Pericardium fibroblast (primary cell): ENCODE measurements around the gene SLX4IP. TPM values are rescaled to one million over a fixed set of nuclear protein-coding genes. Genes with fewer than 3 reads are reported as not detected.

Experiments used
- total RNA-seq: library from RNA; depleted of rRNA; stranded (reverse); fragments of >200 nt; gene quantifications from 2 replicates; pipeline ENCODE4 v1.2.3, GENCODE V29; 2015

Gene SLX4IP
- total RNA-seq: 2.7 and 3.6 TPM in 2 replicates

DNA sequence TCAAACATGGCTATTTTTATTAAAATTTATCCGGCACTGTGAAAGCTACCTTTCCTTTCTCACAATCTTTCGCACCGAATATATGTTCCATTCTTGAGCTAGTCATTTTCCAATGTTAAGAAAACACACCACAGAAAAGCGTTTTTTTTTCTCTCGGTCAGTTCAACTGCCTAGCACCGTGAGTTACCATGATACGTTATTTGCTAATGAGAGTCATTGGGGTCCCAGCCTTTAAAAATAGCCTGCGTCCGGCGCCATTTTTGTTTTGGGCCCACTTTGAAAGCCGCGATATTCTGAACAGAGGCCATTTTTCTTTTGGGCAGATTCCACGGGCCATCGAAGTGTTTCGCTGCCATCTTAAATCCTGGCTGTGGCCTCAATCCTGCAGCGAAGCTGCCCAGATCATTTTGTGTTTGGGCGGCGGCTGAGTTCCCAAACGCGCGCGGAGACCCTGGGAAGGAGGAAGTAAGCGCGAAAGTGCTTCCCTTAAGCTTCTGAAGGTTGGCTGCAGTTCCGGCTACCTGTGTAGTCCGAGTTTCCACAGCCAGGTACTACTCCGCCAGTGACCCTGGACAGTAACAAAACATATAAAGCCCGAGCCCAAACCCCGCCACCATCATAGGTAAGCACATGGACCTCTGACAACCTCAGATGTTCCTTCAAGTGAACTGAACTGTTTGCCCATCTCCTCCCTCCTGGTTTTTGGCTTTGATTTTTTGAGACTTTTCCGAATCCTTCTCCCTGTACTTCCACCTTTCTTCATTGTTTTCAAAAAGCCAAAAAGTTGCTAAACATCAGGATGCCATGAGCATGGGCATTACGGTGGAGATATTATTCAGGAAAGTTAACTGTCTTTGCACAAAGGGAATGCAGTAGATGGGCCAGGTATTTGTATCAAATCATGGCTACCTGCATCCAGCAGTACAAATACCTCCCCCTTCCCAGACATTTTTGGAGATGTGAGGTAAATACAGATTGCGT lies at the start of gene SLX4IP:
TSS of gene SLX4IP (plus strand) at position 474 of the 981 bp plus-strand sequence. CDS start 22,900 bp downstream, outside the sequence.

DNA sequence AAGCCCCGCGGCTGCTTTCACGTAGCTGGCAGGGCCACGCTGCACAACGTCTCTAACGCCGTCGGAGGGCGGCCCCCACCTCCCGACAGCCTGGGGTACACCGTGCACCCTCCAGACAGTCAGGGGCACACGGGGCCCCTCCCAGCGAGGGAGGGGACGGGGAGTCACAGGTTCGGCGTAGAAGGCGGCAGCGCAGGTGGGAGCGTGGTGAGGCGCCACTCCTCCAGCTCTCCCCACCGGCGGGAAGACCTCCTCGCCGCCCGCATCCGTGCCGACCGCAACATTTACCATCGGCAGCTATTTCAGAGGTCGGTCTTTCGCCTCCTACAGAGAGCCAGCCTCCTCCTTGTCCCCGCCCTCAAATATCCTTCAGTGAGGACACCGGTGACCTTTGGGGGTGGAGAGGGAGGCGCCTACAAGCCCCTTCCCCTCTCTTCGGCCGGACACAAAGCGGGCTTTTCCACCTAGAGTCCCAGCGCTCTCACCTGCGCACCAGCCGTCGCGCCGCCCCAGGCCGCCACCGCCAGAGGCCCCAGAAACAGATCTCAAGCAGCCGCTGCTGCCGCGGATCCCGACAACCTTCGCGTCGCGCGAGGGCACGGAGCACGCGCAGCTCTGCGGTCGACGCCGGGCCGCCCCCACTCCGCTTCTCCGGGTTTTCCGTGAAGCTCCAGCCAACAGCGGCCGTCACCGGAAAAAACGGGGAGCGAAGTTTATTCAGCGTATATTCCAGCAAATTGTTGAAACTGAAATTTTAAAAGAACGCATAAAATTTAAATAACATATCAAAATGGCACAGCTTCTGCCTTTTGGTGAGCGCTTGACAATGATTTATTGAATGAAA lies 1.3 kb upstream of the SLX4IP start, which contains the start of gene MKKS:
TSS of gene MKKS (minus strand) at position 600 of the 844 bp plus-strand sequence. CDS start 20,708 bp downstream, outside the sequence.

DNA sequence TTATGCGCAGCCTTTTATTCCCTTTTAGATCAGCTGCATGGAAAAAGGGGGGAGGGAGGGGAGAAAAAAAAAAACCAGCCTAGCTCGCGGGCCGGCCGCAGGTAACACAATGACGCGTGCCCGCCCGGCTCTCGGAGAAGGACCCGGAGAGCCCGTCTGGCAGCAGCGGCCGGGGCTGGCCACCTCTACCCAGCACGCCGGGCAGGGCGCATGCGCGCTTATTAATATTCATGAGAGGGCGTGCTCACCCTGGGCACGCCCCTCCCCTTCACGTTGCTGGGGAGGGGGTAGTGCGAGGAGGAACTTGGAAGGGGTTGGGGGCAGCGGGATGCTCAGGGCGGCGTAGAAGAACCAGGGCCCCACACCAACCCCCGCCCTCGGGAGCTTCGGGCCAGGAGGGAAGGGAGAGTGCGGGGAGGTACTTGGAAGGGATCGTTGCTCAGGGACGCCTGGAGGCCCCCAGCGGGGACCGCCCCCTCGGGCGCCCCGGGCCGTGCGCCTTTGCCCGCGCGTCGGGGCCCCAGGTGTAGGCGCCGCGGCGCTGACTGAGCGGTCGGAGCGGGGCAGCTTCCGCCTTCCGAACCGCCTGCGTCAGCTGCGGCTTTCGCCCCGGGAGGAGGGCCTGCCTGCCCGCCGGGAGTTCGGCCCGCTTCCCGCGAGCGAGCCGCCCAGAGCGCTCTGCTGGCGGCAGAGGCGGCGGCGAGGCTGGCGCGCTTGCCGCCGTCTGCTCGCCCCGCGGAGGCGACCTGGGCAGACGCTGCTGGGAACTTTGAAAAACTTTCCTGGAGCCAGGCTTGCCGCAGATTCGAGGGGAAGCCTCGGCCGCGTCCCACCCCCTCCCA lies 239.0 kb downstream of the SLX4IP start, which contains the start of gene JAG1:
TSS of gene JAG1 (minus strand) at position 158 of the 842 bp plus-strand sequence. CDS start 469 bp downstream, outside the sequence.

Other genes with a start within 250 kb of the SLX4IP start
- 0.35 and 2.1 TPM in 2 replicates for gene SNAP25, start 216.5 kb upstream of the SLX4IP start, total RNA-seq
- gene MKKS, start 1.1 kb upstream of the SLX4IP start, total RNA-seq: 4.7 and 6.1 TPM in 2 replicates
- 18.6 and 54.8 TPM in 2 replicates for gene JAG1, start 238.7 kb downstream of the SLX4IP start, total RNA-seq